Stomach (tissue), 9 donors: ENCODE measurements around the gene TMCO4. TPM values are rescaled to one million over a fixed set of nuclear protein-coding genes. Genes with fewer than 3 reads are reported as not detected.

Experiments used
- DNase-seq, 2 donors: peaks; one replicate each; pipeline versions ENCODE4 v3.0.0 to v3.0.0-alpha.2; 2013 to 2019
- H3K27ac ChIP-seq, 5 donors: fragments of 200-600 bp in 4 of 5; sonication (generic) in 4 of 5; one replicate each; pipeline ENCODE4 v1.5.1; 2013 to 2019; ENCODE audit warnings: mild to moderate bottlenecking in 1 of 5, moderate library complexity in 1 of 5
- H3K27me3 ChIP-seq, 3 donors: fragments of 200-600 bp; sonication (generic); one replicate each; pipeline ENCODE4 v1.5.1; 2017 to 2019; ENCODE audit warnings: mixed run types in 1 of 3
- H3K36me3 ChIP-seq, 4 donors: fragments of 200-600 bp; sonication (generic); 1 replicate in 3 of 4; 2 replicates in 1 of 4; pipeline ENCODE4 v1.5.1; 2016 to 2019
- H3K4me1 ChIP-seq, 4 donors: fragments of 200-600 bp; sonication (generic); one replicate each; pipeline ENCODE4 v1.5.1; 2016 to 2019
- H3K4me3 ChIP-seq, 4 donors: fragments of 200-600 bp; sonication (generic) in 3 of 4; one replicate each; pipeline ENCODE4 v1.5.1; 2016 to 2019; ENCODE audit warnings: mild to moderate bottlenecking in 1 of 4
- H3K9me3 ChIP-seq, 4 donors: fragments of 200-600 bp; sonication (generic); one replicate each; pipeline ENCODE4 v1.5.1; 2016 to 2019
- CTCF ChIP-seq, 7 experiments: fragments of 450-650 bp in 4 of 7; fragments of 200-600 bp in 3 of 7; sonication (generic) in 3 of 7; IDR thresholded peaks; one replicate each; pipeline ENCODE4 v1.5.1; 2016 to 2019; ENCODE audit warnings: antibody characterized with exemption in 7 of 7, control low read depth in 2 of 7, mild to moderate bottlenecking in 1 of 7
- EP300 ChIP-seq: sonication (generic); formaldehyde crosslinking; IDR thresholded peaks from one replicate; pipeline ENCODE4 v1.6.1; 2017; ENCODE audit warnings: antibody characterized with exemption
- POLR2A ChIP-seq, 4 donors: fragments of 450-650 bp; IDR thresholded peaks; one replicate each; pipeline ENCODE4 v1.6.1; 2016; ENCODE audit warnings: antibody characterized with exemption in 4 of 4, control low read depth in 2 of 4, mild to moderate bottlenecking in 1 of 4, moderate library complexity in 1 of 4
- POLR2AphosphoS5 ChIP-seq, 3 donors: sonication (generic); formaldehyde crosslinking; IDR thresholded peaks; one replicate each; pipeline ENCODE4 v1.6.1; 2016; ENCODE audit warnings: antibody characterized with exemption in 3 of 3
- WGBS, 5 donors: extraction: QIAGEN DNeasy Blood & Tissue Kit in 3 of 5; methylation state at CpG; one replicate each; pipeline versions ENCODE4 v1.1.5 to v1.1.7; 2013 to 2018; 5-methylcytosine and 5-hydroxymethylcytosine counted together
- intact Hi-C: fragments of 100-400 bp; cut with DNase I; formaldehyde crosslinking; loops from one replicate; pipeline ENCODE4 v1.15.1; 2023; ENCODE audit warnings: low total_unique reads
- polyA plus RNA-seq, 3 donors: library from polyadenylated mRNA; stranded (reverse); fragments of 200-250 nt; gene quantifications; one replicate each; pipeline ENCODE4 v1.2.3, GENCODE V29; 2013
- total RNA-seq, 5 donors: library from RNA; depleted of rRNA; stranded (reverse); fragments of >200 nt; gene quantifications; one replicate each; pipeline versions ENCODE4 v1.1.0 to v1.2.3, GENCODE V29; 2014 to 2016
- donor health status: healthy with polysubstance abuse.
- donor health status: Bipolar disorder and iron deficiency.
- donor health status: healthy.

Gene TMCO4
- total and polyA plus RNA-seq, 8 donors = 5.3 to 326 (median 24.2) TPM

GRCh38 chr1:19815801-19816736, 16.4 kb upstream of the TMCO4 start:
- intact Hi-C loops = no loop called here
- Histone ChIP-seq H3K4me1 (peaks cover 13 to 17% (median 15%) of the 10 kb centered on the region in 4 donors), H3K27ac (peak overlapping the region; percentile 64 to 88 (median 76)), H3K36me3 (no peaks in the 10 kb centered on the region), H3K4me3 (no peak overlapping the region), H3K9me3 (no peaks in the 10 kb centered on the region), H3K27me3 (no peaks in the 10 kb centered on the region)
- peak; percentile 75 to 90 for DNase-seq
- no peak for TF ChIP-seq CTCF (IDR thresholded peaks at IDR 0.05)
- TF ChIP-seq POLR2AphosphoS5 (IDR thresholded peaks at IDR 0.05) = peak in 2 of 3 donors; percentile 7 to 49
- 36 to 55% (median 40%) methylated on average over 15 of the region's 15 CpGs for WGBS, 5 donors

DNA sequence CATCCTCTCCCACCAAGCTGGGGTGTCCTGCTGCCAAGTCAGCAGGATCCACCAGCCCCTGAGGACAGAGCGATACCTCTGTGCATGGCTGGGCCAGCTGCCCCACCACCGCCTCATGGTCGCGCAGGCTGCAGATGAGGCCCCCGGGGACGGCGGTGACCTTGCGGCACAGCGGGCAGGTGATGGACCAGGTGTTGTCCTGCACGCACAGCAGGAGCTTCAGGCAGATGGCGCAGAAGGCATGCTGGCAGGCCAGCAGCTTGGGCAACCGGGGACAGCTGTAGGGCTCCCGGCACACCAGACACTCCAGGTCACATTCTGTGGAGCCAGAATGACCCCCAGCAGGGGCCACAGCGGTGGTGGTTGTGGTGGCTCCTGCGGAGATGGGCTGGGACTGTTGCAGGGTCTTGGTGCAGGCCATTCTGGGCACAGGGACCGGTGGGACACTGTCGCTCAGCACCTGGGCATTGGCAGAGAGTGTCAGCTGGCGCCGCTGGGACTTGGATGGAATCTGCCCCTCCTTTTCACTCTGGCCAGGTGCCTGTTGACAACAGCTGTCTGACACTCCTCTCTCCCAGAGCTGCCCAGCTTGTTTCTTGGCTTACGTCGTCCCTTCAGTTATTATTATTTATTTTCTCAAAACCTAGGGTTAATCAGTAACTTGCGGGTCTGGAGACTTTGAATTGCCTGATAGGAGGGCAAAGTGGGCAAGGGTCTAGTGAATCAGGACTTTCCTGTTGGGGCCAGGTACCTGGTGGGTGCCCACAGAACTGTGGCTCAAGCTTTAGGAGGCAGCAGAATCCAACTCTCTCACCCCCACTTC, 15.2 kb upstream of the TMCO4 start, which contains the start of gene RNF186:
Gene RNF186 (minus strand): TSS at position 603 of the 823 bp plus-strand sequence. CDS start 182 bp downstream, at position 421.
- peak; percentile 90 to 94 for DNase-seq
- Histone ChIP-seq H3K27ac (peak within 1 kb of the TSS; percentile 64 to 88 (median 76)), H3K36me3 (no peaks in the 10 kb centered on the region), H3K27me3 (no peaks in the 10 kb centered on the region), H3K9me3 (no peaks in the 10 kb centered on the region), H3K4me3 (no peak within 1 kb of the TSS), H3K4me1 (peaks cover 13 to 17% (median 15%) of the 10 kb centered on the region in 4 donors)
- intact Hi-C loops = no loop called here
- no peak for TF ChIP-seq EP300
- TF ChIP-seq POLR2AphosphoS5 (IDR thresholded peaks at IDR 0.05) = peak in 2 of 3 donors; percentile 48 to 56
- TF ChIP-seq CTCF (IDR thresholded peaks at IDR 0.05) = no peak
- peak in 1 of 4 donors; percentile 20 for TF ChIP-seq POLR2A (IDR thresholded peaks at IDR 0.05)
- WGBS, 5 donors = 38 to 77% (median 54%) methylated on average over 11 to 22 of the region's 22 CpGs

DNA sequence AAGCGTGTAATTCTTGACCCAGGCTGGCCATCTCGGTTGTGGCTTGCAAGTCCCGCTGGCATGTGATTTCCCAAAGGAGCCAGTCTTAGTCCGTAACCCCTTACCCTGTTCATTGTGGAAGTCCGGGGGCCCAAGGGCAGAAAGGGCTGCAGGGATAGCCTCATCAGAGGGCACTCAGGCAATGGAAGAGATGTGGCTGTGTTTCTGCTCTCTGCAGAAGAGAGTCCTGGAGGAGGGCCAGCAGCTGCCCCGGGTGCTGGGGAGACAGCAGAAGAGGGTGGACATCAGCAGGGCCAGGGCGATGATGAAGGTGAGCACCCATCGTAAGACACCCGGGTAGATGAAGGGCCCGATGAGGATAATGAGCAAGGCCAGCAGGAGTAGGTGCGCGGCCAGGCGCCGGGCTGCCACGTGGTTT, 14.5 kb upstream of the TMCO4 start:
- intact Hi-C loops = no loop called here
- H3K27ac ChIP-seq = peak overlapping the region in 3 of 5 donors; percentile 64 to 88 (median 76)
- WGBS, 5 donors = 64 to 85% (median 76%) methylated on average over 14 to 15 of the region's 15 CpGs

More for the DNA sequence above, 14.5 kb upstream of the TMCO4 start:
- no peak overlapping the region for H3K4me3 ChIP-seq
- TF ChIP-seq CTCF (IDR thresholded peaks at IDR 0.05) = no peak
- TF ChIP-seq POLR2A (IDR thresholded peaks at IDR 0.05) = no peak
- no peak for TF ChIP-seq EP300
- TF ChIP-seq POLR2AphosphoS5 (IDR thresholded peaks at IDR 0.05) = no peak
- no peaks in the 10 kb centered on the region for H3K27me3 ChIP-seq
- no peaks in the 10 kb centered on the region for H3K36me3 ChIP-seq
- DNase-seq = no peak
- no peaks in the 10 kb centered on the region for H3K9me3 ChIP-seq
- peaks cover 10 to 17% (median 15%) of the 10 kb centered on the region in 4 donors for H3K4me1 ChIP-seq
